GM21423 (cell line): ENCODE results near the gene NAP1L5.

Source experiments
- ATAC-seq: cut with Tn5 transposase; IDR thresholded peaks from one replicate; pipeline ENCODE4 v1.9.1; 2021; ENCODE audit warnings: mild to moderate bottlenecking, moderate library complexity; ENCODE audit not compliant: unreplicated experiment

Gene NAP1L5

GRCh38 chr4:88661739-88662138 lies 35.9 kb downstream of the NAP1L5 start:
- no peak for ATAC-seq

- no peak for ATAC-seq
Measured at GRCh38 chr4:88660446-88661294, 37.0 kb downstream of the NAP1L5 start.

GRCh38 chr4:88659890-88660208 lies 37.8 kb downstream of the NAP1L5 start:
- ATAC-seq = no peak

- ATAC-seq = peak; percentile 92
Measured at GRCh38 chr4:88659055-88659889, 38.4 kb downstream of the NAP1L5 start.

- ATAC-seq = no peak
Measured at GRCh38 chr4:88655226-88655625, 42.4 kb downstream of the NAP1L5 start.

GRCh38 chr4:88653371-88653946 lies 44.2 kb downstream of the NAP1L5 start:
- ATAC-seq = no peak

GRCh38 chr4:88649716-88650115 lies 47.9 kb downstream of the NAP1L5 start:
- ATAC-seq = no peak

GRCh38 chr4:88646528-88647280 lies 50.9 kb downstream of the NAP1L5 start:
- ATAC-seq = no peak

GRCh38 chr4:88645994-88646393 lies 51.6 kb downstream of the NAP1L5 start:
- ATAC-seq = no peak
